Parathyroid adenoma (tissue), 2 donors: Measurements from ENCODE around the gene PM20D1.

ENCODE experiments used
- H2AFZ ChIP-seq: fragments of 300-600 bp; sonication (generic); one replicate; pipeline ENCODE4 v1.7.0; 2017; ENCODE audit warnings: antibody characterized with exemption, mild to moderate bottlenecking
- H3K27ac ChIP-seq: fragments of 300-600 bp; sonication (generic); one replicate; pipeline ENCODE4 v1.7.0; 2017
- H3K27me3 ChIP-seq: fragments of 300-600 bp; sonication (generic); one replicate; pipeline ENCODE4 v1.7.0; 2017; ENCODE audit warnings: low read length; ENCODE audit not compliant: control insufficient read depth, insufficient read depth
- H3K36me3 ChIP-seq: fragments of 300-600 bp; sonication (generic); one replicate; pipeline ENCODE4 v1.7.0; 2017; ENCODE audit warnings: low read length; ENCODE audit not compliant: control insufficient read depth, insufficient read depth
- H3K4me1 ChIP-seq: fragments of 300-600 bp; sonication (generic); one replicate; pipeline ENCODE4 v1.7.0; 2017; ENCODE audit warnings: control low read depth
- H3K4me2 ChIP-seq: fragments of 300-600 bp; sonication (generic); one replicate; pipeline ENCODE4 v1.7.0; 2017; ENCODE audit warnings: low read length
- H3K4me3 ChIP-seq: fragments of 300-600 bp; sonication (generic); one replicate; pipeline ENCODE4 v1.7.0; 2017; ENCODE audit warnings: low read depth, low read length
- H3K79me2 ChIP-seq: fragments of 300-600 bp; sonication (generic); one replicate; pipeline ENCODE4 v1.7.0; 2017; ENCODE audit warnings: control low read depth
- H3K9ac ChIP-seq: fragments of 300-600 bp; sonication (generic); one replicate; pipeline ENCODE4 v1.7.0; 2017; ENCODE audit warnings: mild to moderate bottlenecking
- H3K9me3 ChIP-seq: fragments of 300-600 bp; sonication (generic); one replicate; pipeline ENCODE4 v1.7.0; 2017; ENCODE audit warnings: low read length; ENCODE audit not compliant: control insufficient read depth
- TF ChIP-seq, protein P1 (sequence below): fragments of 300-600 bp; sonication (generic); IDR thresholded peaks from one replicate; pipeline ENCODE4 v1.7.0; 2017; ENCODE audit warnings: antibody characterized with exemption, mild to moderate bottlenecking
- donor health status: primary hyperparathyroidism.

PM20D1 gene

DNA sequence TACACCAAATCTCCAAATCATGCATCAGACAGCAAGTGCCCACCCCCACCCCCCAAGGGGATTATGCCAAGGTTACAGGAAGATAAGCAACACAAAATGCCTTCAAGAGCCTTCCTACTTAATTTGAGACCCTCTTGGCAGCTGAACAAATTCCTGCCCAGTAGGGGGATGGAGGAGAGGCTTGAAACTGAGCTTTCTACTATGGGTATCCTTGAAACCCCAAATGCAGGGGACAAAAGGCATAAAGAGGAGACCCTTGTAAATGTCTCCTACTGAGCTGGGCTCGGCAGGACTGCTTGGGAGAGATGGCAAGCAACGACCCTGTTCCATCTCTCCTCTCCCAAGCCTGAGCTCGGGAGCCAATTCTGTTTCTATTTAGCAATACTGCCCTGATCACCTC lies 40.5 kb downstream of the PM20D1 start:
- H3K9me3 ChIP-seq, result no peaks in the 10 kb centered on the region
- H2AFZ ChIP-seq, result no peak overlapping the region
- H3K4me1 ChIP-seq, result peaks cover 6% of the 10 kb centered on the region
- TF ChIP-seq, protein P1, sequence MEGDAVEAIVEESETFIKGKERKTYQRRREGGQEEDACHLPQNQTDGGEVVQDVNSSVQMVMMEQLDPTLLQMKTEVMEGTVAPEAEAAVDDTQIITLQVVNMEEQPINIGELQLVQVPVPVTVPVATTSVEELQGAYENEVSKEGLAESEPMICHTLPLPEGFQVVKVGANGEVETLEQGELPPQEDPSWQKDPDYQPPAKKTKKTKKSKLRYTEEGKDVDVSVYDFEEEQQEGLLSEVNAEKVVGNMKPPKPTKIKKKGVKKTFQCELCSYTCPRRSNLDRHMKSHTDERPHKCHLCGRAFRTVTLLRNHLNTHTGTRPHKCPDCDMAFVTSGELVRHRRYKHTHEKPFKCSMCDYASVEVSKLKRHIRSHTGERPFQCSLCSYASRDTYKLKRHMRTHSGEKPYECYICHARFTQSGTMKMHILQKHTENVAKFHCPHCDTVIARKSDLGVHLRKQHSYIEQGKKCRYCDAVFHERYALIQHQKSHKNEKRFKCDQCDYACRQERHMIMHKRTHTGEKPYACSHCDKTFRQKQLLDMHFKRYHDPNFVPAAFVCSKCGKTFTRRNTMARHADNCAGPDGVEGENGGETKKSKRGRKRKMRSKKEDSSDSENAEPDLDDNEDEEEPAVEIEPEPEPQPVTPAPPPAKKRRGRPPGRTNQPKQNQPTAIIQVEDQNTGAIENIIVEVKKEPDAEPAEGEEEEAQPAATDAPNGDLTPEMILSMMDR, result no peak
- no peaks in the 10 kb centered on the region for H3K36me3 ChIP-seq
- H3K4me2 ChIP-seq, result no peak overlapping the region
- H3K9ac ChIP-seq, result no peak overlapping the region
- H3K4me3 ChIP-seq, result no peak overlapping the region
- H3K79me2 ChIP-seq, result no peaks in the 10 kb centered on the region
- H3K27ac ChIP-seq, result no peak overlapping the region
- H3K27me3 ChIP-seq, result no peaks in the 10 kb centered on the region

DNA sequence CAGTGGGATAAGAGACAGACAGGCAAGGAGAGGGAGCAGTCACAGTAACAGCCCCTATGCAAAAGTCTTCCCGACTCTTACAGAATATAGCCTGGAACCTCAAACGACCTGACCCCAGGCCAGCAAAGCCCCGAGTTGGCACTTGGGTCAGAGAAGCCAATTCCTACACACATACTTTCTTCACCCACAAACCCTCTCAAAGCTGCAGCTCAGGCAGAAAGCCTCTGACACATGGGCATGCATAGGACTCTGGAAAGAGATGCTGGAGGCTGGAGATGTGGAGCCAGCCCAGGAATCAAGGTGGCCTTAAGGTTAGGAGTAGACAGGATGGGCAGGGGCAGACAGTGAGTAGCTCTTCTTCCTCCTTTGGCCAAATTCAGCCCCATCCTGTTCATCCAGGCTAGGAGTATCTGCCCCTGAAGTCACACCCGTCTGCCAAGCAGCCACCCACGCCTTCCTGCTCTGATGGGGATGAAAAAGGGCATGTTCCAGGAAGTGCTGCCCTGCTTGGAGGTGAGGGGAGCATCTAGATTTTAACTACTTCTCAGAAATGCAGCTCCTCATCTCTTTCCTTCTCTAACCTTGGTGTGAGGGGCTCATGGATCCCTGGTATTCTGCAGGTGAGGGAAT lies 44.7 kb downstream of the PM20D1 start:
- H3K4me1 ChIP-seq, result no peaks in the 10 kb centered on the region
- no peak overlapping the region for H3K4me2 ChIP-seq
- no peaks in the 10 kb centered on the region for H3K36me3 ChIP-seq
- no peak overlapping the region for H3K9ac ChIP-seq
- H3K79me2 ChIP-seq, result no peaks in the 10 kb centered on the region
- no peak overlapping the region for H2AFZ ChIP-seq
- TF ChIP-seq, protein P1, result no peak
- no peaks in the 10 kb centered on the region for H3K27me3 ChIP-seq
- H3K27ac ChIP-seq, result no peak overlapping the region
- no peak overlapping the region for H3K4me3 ChIP-seq
- H3K9me3 ChIP-seq, result no peaks in the 10 kb centered on the region

DNA sequence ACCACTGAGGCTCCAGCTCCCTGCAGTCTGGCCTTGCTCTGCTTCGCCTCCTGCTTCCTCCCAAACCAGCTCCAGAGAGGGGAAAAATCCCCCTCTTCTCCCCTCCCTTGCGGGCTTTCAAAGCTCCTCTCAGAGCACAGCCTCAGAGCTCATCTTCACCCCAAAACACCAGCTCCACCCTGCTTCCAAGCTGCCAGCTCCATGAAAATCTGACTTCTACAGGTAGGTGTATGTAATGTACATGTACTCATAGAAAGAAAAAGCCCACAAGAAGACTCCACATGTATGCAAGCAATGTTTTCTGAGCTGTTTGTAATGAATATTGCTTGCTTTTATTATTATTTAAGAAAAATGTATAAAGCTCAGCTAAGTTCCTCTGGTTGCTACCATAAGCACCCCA lies 45.3 kb downstream of the PM20D1 start:
- Histone ChIP-seq H3K4me1 (no peaks in the 10 kb centered on the region), H3K9me3 (no peaks in the 10 kb centered on the region), H3K36me3 (no peaks in the 10 kb centered on the region), H3K4me3 (no peak overlapping the region), H3K27me3 (no peaks in the 10 kb centered on the region), H3K27ac (no peak overlapping the region), H3K4me2 (no peak overlapping the region), H3K79me2 (no peaks in the 10 kb centered on the region), H2AFZ (no peak overlapping the region), H3K9ac (no peak overlapping the region)
- TF ChIP-seq, protein P1, result no peak

DNA sequence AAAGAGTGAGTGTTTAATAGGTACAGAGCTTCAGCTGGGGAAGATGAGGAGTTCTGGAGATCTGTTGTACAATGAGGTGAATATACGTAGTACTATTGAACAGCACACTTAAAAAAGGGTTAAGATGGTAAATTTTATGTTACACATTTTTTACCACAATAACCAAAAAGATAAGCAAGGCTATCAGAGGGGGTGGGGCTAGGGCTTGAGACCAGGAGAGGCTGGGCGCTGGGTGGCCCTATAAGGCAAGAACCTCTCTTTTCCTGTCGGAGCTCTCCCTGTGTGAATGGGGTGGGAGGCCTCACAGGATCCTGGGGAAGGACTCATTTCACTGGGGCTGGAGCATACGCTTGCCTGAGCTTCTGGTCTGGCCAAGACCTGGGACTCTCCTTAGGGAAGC lies 45.9 kb downstream of the PM20D1 start:
- H3K9me3 ChIP-seq, result no peaks in the 10 kb centered on the region
- no peaks in the 10 kb centered on the region for H3K36me3 ChIP-seq
- H3K4me3 ChIP-seq, result no peak overlapping the region
- no peaks in the 10 kb centered on the region for H3K4me1 ChIP-seq
- no peaks in the 10 kb centered on the region for H3K79me2 ChIP-seq
- H3K27ac ChIP-seq, result no peak overlapping the region
- no peak overlapping the region for H3K4me2 ChIP-seq
- no peak overlapping the region for H3K9ac ChIP-seq
- no peaks in the 10 kb centered on the region for H3K27me3 ChIP-seq
- no peak overlapping the region for H2AFZ ChIP-seq
- TF ChIP-seq, protein P1, result no peak

DNA sequence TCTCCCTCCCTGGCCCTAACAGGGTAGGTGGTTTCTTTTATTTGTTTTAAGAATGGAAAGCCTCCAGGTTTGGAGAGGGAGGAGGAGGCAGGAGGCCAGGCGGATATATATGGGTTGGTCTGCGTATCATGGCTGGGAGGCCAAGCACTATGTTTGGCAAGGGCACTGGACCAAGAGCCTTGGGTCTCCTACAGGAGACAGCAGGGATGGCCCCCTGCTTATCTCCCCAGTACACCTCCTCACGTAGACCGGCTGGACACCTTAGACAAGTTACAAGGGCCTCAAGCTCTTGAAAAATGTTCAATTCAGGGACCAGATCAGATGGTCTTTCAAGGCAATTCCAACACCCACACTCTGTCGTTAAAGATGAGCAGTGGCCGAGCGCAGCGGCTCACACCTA lies 47.9 kb downstream of the PM20D1 start:
- no peaks in the 10 kb centered on the region for H3K79me2 ChIP-seq
- TF ChIP-seq, protein P1, result no peak
- no peak overlapping the region for H3K27ac ChIP-seq
- H3K4me1 ChIP-seq, result no peaks in the 10 kb centered on the region
- no peak overlapping the region for H3K4me2 ChIP-seq
- H3K27me3 ChIP-seq, result no peaks in the 10 kb centered on the region
- no peaks in the 10 kb centered on the region for H3K9me3 ChIP-seq
- no peak overlapping the region for H3K9ac ChIP-seq
- H3K36me3 ChIP-seq, result no peaks in the 10 kb centered on the region
- H2AFZ ChIP-seq, result no peak overlapping the region
- no peak overlapping the region for H3K4me3 ChIP-seq
